Spinal cord (tissue), 10 donors: ENCODE measurements around the gene CDC37L1. TPM values are rescaled to one million over a fixed set of nuclear protein-coding genes. Genes with fewer than 3 reads are reported as not detected.
"Not testable (repeated sequence)": the region's sequence is repeated elsewhere in the genome, so short reads cannot be mapped to it uniquely, and the experiment has no call there.

Source experiments
- DNase-seq, 6 donors: peaks; one replicate each; pipeline versions ENCODE4 v3.0.0 to v3.0.0-alpha.2; 2013 to 2015; ENCODE audit warnings: low spot score in 6 of 6, low read depth in 4 of 6
- H3K27ac ChIP-seq: one replicate; pipeline ENCODE4 v1.5.1; 2013; ENCODE audit warnings: low read depth, low read length, control low read depth
- H3K27me3 ChIP-seq: one replicate; pipeline ENCODE4 v1.6.1; 2013; ENCODE audit warnings: low read length; ENCODE audit not compliant: control insufficient read depth, insufficient read depth
- H3K36me3 ChIP-seq: one replicate; pipeline ENCODE4 v1.6.1; 2013; ENCODE audit warnings: low read length; ENCODE audit not compliant: control insufficient read depth, insufficient read depth
- H3K4me1 ChIP-seq: one replicate; pipeline ENCODE4 v1.6.1; 2013; ENCODE audit warnings: low read length; ENCODE audit not compliant: control insufficient read depth, insufficient read depth
- H3K4me3 ChIP-seq: one replicate; pipeline ENCODE4 v1.5.1; 2013; ENCODE audit warnings: low read depth, low read length, control low read depth
- H3K9me3 ChIP-seq: one replicate; pipeline ENCODE4 v1.6.1; 2013; ENCODE audit warnings: low read length; ENCODE audit not compliant: control insufficient read depth, insufficient read depth
- WGBS: methylation state at CpG from one replicate; pipeline ENCODE4 v1.1.5; 2013; ENCODE audit warnings: missing lambda C conversion rate; ENCODE audit not compliant: insufficient coverage; 5-methylcytosine and 5-hydroxymethylcytosine counted together
- long read RNA-seq, 4 donors: transcript quantifications; one replicate each; lab custom pipeline, GENCODE V29; 2026
- polyA plus RNA-seq, 2 donors: library from polyadenylated mRNA; unstranded; fragments of 120-200 nt; gene quantifications; one replicate each; pipeline ENCODE4 v1.2.1, GENCODE V29; 2013; ENCODE audit not compliant: insufficient read length in 2 of 2
- total RNA-seq, 2 donors: library from RNA; depleted of rRNA in 1 of 2; stranded (reverse); fragments of 120-200 nt in 1 of 2; fragments of >200 nt in 1 of 2; gene quantifications; one replicate each; pipeline versions ENCODE4 v1.2.3 to v1.2.4, GENCODE V29; 2013 to 2014
- donor health status: healthy.

The CDC37L1 gene
- total RNA-seq, result 10 to 100 TPM; 26.2 to 31.7 TPM
- 10 to 100 TPM; 23.0 to 27.8 TPM for polyA plus RNA-seq
- long read RNA-seq, donor 1, transcript CDC37L1-201 (7 exons, 3,502 nt), result major isoform, 8 of 9 reads
- long read RNA-seq, donor 1, partial matches to known transcripts, result 0 of 9 reads
- long read RNA-seq, donor 1, other reads (novel, unspliced or antisense), result 0 of 9 reads
- long read RNA-seq, donor 2, transcript CDC37L1-201 (7 exons, 3,502 nt), result major isoform, 5 of 6 reads
- long read RNA-seq, donor 2, partial matches to known transcripts, result 0 of 6 reads
- long read RNA-seq, donor 2, other reads (novel, unspliced or antisense), result 0 of 6 reads
- long read RNA-seq, donor 3, transcript CDC37L1-203 (2 exons, 784 nt), result major isoform, 7 of 8 reads
- long read RNA-seq, donor 3, partial matches to known transcripts, result 0 of 8 reads
- long read RNA-seq, donor 3, other reads (novel, unspliced or antisense), result 0 of 8 reads
- long read RNA-seq, donor 4, partial matches to known transcripts, result 0 of 7 reads
- long read RNA-seq, donor 4, other reads (novel, unspliced or antisense), result 0 of 7 reads

DNA sequence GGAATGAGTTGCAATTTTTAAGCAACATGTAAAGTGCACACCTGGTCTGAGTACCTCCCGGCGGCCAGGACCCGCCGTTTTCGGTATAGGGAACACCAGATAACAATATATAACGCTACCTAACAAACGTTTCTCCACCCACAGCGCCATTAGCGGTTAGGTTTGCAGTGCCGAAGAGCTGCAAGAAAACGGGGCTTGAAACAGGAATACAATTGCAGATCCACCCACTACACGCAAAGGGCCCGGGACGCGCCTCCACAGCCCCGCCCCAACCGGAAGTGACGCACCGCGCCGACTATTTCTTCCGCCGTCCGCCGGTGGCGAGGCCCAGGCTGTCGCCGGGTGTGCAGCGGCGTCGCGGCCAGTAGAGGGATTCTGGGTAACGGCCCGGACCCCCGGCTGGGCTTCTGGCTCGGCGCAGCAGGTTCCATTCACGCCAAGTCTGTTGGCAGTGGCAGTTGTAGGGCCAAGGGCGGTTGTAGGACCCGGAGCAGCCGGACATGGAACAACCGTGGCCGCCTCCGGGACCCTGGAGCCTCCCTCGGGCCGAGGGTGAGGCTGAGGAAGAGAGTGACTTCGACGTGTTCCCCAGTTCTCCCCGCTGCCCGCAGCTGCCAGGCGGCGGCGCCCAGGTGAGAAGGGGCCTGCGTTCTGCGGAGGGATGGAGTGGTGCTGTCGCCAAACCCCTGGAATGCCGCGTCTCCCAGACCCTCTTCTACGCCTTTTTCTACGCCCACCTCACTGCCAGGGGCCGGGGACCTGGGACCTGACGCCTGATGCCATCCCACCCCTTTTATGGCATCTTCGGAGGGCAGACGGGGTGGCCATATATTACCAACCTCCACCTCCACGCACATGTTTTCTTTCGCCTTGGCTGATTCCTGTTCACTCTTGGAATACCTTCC is at the start of gene CDC37L1:
CDC37L1 (plus strand) TSS at position 302 of the 905 bp plus-strand sequence; CDS start at position 501, 199 bp downstream.
- peak within 1 kb of the TSS; percentile 93 for H3K4me3 ChIP-seq
- H3K27ac ChIP-seq, result peak within 1 kb of the TSS; percentile 98
- peaks cover 3% of the 10 kb centered on the region for H3K4me1 ChIP-seq
- DNase-seq, result peak; percentile 90 to 99 (median 94)
- H3K27me3 ChIP-seq, result no peaks in the 10 kb centered on the region
- H3K9me3 ChIP-seq, result no peaks in the 10 kb centered on the region
- H3K36me3 ChIP-seq, result no peaks in the 10 kb centered on the region
- 0% methylated on average over 62 of the region's 66 CpGs for WGBS

GRCh38 chr9:4630836-4631235 is 48.5 kb upstream of the CDC37L1 start:
- no peaks in the 10 kb centered on the region for H3K9me3 ChIP-seq
- H3K27me3 ChIP-seq, result no peaks in the 10 kb centered on the region
- no peaks in the 10 kb centered on the region for H3K36me3 ChIP-seq
- no peak overlapping the region for H3K27ac ChIP-seq
- H3K4me3 ChIP-seq, result no peak overlapping the region
- no peaks in the 10 kb centered on the region for H3K4me1 ChIP-seq
- WGBS, result no CpG with 5 or more reads among the region's 2 CpGs
- no peak for DNase-seq

DNA sequence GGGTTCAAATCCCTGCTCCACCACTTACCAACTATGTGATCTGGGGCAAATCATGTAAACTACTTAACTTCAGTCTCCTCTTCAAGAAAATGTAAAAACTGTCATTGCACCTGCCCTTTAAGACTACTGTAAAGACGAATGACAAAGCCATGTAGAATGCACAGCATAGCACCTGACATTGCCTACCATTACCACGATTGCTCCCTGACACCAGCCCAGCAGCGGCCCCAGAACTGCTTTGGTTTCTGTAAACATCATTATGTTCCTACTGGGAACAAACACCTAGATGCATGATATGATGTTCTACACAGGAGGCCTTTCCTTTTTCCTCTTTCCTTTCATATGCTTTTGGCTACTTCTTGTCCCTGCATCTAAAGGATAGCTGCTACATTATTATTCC is 40.4 kb upstream of the CDC37L1 start:
- Histone ChIP-seq H3K27me3 (no peaks in the 10 kb centered on the region), H3K4me3 (no peak overlapping the region), H3K4me1 (no peaks in the 10 kb centered on the region), H3K9me3 (no peaks in the 10 kb centered on the region), H3K36me3 (no peaks in the 10 kb centered on the region), H3K27ac (no peak overlapping the region)
- WGBS, result 87% methylated on average over 3 of the region's 3 CpGs
- no peak for DNase-seq

DNA sequence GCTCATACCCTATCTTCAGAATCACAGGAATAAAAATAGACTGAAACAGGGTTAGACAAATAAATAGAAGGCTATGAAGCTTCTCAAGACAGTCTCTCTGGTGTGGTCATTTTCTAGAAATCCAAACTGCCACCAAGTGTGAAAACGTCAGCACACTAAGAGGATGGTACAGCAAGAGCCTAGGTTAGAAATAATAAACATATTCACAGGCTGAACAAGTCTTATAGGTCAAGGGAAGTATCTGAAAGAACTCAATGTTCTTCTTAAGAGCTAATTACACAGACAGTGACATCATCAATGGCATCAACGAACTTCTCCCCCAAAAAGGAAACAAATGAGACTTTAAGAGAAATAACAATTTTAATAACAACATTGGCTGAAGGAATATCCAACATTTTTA is 39.9 kb upstream of the CDC37L1 start:
- H3K27me3 ChIP-seq, result no peaks in the 10 kb centered on the region
- H3K27ac ChIP-seq, result no peak overlapping the region
- no peaks in the 10 kb centered on the region for H3K4me1 ChIP-seq
- no peak overlapping the region for H3K4me3 ChIP-seq
- no CpG with 5 or more reads among the region's 2 CpGs for WGBS
- H3K9me3 ChIP-seq, result no peaks in the 10 kb centered on the region
- DNase-seq, result no peak
- no peaks in the 10 kb centered on the region for H3K36me3 ChIP-seq

- Histone ChIP-seq H3K27me3 (no peaks in the 10 kb centered on the region), H3K27ac (no peak overlapping the region), H3K36me3 (no peaks in the 10 kb centered on the region), H3K4me3 (no peak overlapping the region), H3K4me1 (no peaks in the 10 kb centered on the region), H3K9me3 (no peaks in the 10 kb centered on the region)
- DNase-seq, result peak in 4 of 6 donors; percentile 19 to 89 (median 45)
- WGBS, result no CpG with 5 or more reads among the region's 2 CpGs
Observed at GRCh38 chr9:4640027-4640426, 39.3 kb upstream of the CDC37L1 start.

GRCh38 chr9:4642351-4642750 is 37.0 kb upstream of the CDC37L1 start:
- WGBS, result no CpG with 5 or more reads among the region's 2 CpGs

DNA sequence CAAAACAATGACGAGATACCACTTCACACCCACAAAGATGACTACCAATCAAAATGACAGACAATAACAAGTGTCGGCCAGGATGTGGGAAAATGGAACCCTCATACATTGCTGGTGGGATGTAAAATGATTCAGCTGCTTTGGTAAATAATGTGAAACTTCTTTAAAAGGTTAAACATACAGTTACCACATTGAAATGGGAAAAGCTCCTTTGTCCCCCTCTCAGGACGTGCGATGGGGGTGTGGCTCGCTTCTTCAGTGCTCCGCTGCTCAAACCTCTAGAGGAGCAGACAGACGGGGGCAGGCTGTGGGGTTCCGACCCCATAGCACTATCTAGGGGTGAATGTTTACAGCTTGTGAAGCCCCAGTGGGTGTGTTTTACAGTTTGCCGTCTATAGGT is 25.3 kb upstream of the CDC37L1 start:
- Histone ChIP-seq H3K9me3 (no peaks in the 10 kb centered on the region), H3K36me3 (peaks cover 7% of the 10 kb centered on the region), H3K4me1 (no peaks in the 10 kb centered on the region), H3K27me3 (no peaks in the 10 kb centered on the region), H3K4me3 (no peak overlapping the region), H3K27ac (no peak overlapping the region)
- DNase-seq, result no peak
- 53% methylated on average over 2 of the region's 9 CpGs for WGBS

More at GRCh38 chr9:4642351-4642750, 37.0 kb upstream of the CDC37L1 start:
- Histone ChIP-seq H3K27me3 (no peaks in the 10 kb centered on the region), H3K9me3 (no peaks in the 10 kb centered on the region), H3K36me3 (no peaks in the 10 kb centered on the region), H3K4me1 (no peaks in the 10 kb centered on the region), H3K27ac (no peak overlapping the region), H3K4me3 (no peak overlapping the region)
- no peak for DNase-seq

DNA sequence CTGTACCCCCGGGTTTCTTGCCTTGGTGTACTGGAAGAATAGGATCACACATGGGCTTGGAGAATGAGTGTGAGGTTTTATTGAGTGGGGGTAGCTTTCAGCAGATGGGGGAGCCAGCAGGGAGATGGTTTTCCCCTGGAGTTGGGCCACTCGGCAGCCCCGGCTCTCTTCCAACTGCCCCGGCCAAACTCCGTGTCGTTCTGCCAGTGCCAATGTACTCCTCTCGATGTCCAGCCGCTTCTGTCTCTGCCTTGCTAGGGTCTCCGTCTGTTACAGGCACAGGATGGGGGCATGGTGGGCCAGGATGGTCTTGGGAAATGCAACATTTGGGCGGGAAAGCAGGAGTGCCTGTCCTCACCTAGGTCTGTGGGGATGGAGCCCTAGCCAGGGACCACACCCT is 24.8 kb upstream of the CDC37L1 start:
- Histone ChIP-seq H3K4me3 (no peak overlapping the region), H3K9me3 (no peaks in the 10 kb centered on the region), H3K27ac (no peak overlapping the region), H3K4me1 (no peaks in the 10 kb centered on the region), H3K27me3 (no peaks in the 10 kb centered on the region), H3K36me3 (peaks cover 7% of the 10 kb centered on the region)
- WGBS, result 91% methylated on average over 10 of the region's 10 CpGs
- no peak for DNase-seq

GRCh38 chr9:4656196-4656595 is 23.2 kb upstream of the CDC37L1 start:
- not testable (repeated sequence) for H3K27me3 ChIP-seq, H3K9me3 ChIP-seq, H3K27ac ChIP-seq, H3K36me3 ChIP-seq, H3K4me1 ChIP-seq, DNase-seq, H3K4me3 ChIP-seq
- 100% methylated on average over 1 of the region's 3 CpGs for WGBS
